HG02588 (cell line): ENCODE data around the gene RTN4RL1.
"Not testable (repeated sequence)": the region's sequence is repeated elsewhere in the genome, so short reads cannot be mapped to it uniquely, and the experiment has no call there.

ENCODE experiments used
- ATAC-seq: cut with Tn5 transposase; IDR thresholded peaks from one replicate; pipeline ENCODE4 v1.9.1; 2021; ENCODE audit warnings: mild to moderate bottlenecking, moderate library complexity; ENCODE audit not compliant: unreplicated experiment

Gene RTN4RL1

GRCh38 chr17:2027528-2028233 lies 2.5 kb upstream of the RTN4RL1 start:
- ATAC-seq: no peak

- ATAC-seq: no peak
These were observed 632 bp upstream of the RTN4RL1 start for GRCh38 chr17:2025622-2026309.

- ATAC-seq: no peak
These were observed 438 bp downstream of the RTN4RL1 start for GRCh38 chr17:2024572-2025219.

GRCh38 chr17:2023692-2024571 lies 1.2 kb downstream of the RTN4RL1 start:
- ATAC-seq: no peak

- no peak for ATAC-seq
These were observed 1.9 kb downstream of the RTN4RL1 start for GRCh38 chr17:2023256-2023655.

GRCh38 chr17:2022647-2023240 lies 2.4 kb downstream of the RTN4RL1 start:
- no peak for ATAC-seq

- ATAC-seq: no peak
These were observed 4.4 kb downstream of the RTN4RL1 start for GRCh38 chr17:2020721-2021120.

GRCh38 chr17:2019723-2020122 lies 5.4 kb downstream of the RTN4RL1 start:
- no peak for ATAC-seq

GRCh38 chr17:2018716-2019510 lies 6.2 kb downstream of the RTN4RL1 start:
- no peak for ATAC-seq

GRCh38 chr17:2017274-2017941 lies 7.7 kb downstream of the RTN4RL1 start:
- no peak for ATAC-seq

GRCh38 chr17:2016494-2016893 lies 8.6 kb downstream of the RTN4RL1 start:
- no peak for ATAC-seq

- no peak for ATAC-seq
These were observed 9.8 kb downstream of the RTN4RL1 start for GRCh38 chr17:2015314-2015713.

- no peak for ATAC-seq
These were observed 11.2 kb downstream of the RTN4RL1 start for GRCh38 chr17:2013994-2014317.

GRCh38 chr17:2013220-2013993 lies 11.7 kb downstream of the RTN4RL1 start:
- ATAC-seq: not testable (repeated sequence)

GRCh38 chr17:2012499-2012898 lies 12.6 kb downstream of the RTN4RL1 start:
- ATAC-seq: no peak

GRCh38 chr17:2011411-2012371 lies 13.4 kb downstream of the RTN4RL1 start:
- no peak for ATAC-seq

GRCh38 chr17:2009737-2010136 lies 15.4 kb downstream of the RTN4RL1 start:
- ATAC-seq: no peak
